ENCODE data around the gene ERCC8.
"Not testable (repeated sequence)": the region's sequence is repeated elsewhere in the genome, so short reads cannot be mapped to it uniquely, and the experiment has no call there.

ERCC8 gene

DNA sequence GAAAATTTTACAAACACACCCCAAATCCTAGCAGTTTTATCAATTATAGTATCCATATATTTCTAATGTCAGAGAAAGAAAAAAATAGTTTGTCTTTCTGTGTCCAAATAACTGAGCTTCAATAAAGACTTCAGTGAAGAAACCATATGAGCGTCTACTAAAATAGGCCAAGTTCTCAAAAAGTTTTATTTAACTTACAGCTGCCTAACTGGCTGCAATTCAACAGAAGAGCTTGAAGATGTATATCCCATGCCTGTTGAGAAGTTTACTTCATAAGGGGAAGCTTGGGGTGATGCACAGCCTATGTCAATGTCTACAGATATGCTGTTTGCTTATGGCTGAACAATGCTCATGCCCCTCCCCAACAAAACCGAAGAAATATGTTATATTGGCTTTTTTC is 57.1 kb downstream of the ERCC8 start:
- H3K27ac ChIP-seq: no peak overlapping the region
- no peak for TF ChIP-seq ZFX (IDR thresholded peaks at IDR 0.05; ENCODE audit: borderline replicate concordance)
- TF ChIP-seq, protein P1, sequence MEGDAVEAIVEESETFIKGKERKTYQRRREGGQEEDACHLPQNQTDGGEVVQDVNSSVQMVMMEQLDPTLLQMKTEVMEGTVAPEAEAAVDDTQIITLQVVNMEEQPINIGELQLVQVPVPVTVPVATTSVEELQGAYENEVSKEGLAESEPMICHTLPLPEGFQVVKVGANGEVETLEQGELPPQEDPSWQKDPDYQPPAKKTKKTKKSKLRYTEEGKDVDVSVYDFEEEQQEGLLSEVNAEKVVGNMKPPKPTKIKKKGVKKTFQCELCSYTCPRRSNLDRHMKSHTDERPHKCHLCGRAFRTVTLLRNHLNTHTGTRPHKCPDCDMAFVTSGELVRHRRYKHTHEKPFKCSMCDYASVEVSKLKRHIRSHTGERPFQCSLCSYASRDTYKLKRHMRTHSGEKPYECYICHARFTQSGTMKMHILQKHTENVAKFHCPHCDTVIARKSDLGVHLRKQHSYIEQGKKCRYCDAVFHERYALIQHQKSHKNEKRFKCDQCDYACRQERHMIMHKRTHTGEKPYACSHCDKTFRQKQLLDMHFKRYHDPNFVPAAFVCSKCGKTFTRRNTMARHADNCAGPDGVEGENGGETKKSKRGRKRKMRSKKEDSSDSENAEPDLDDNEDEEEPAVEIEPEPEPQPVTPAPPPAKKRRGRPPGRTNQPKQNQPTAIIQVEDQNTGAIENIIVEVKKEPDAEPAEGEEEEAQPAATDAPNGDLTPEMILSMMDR (IDR thresholded peaks at IDR 0.05): no peak

DNA sequence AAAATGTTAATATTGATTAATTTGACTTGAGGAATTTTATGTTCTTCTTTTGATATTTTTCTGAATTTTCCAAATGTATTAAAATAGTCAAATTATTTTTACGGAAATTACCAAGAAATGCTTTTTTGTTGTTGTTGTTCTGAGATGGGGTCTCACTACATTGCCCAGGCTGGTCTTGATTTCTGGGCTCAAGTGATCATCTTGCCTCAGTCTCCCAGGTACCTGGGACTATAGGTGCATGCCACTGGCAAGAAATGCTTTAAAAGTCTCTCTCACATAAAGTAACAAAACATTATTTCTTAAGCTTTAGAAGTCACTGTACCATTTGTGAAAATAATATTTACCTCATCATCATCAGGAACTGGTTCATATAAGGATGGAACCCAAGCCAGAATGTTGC is 57.8 kb downstream of the ERCC8 start:
- TF ChIP-seq, protein P1 (IDR thresholded peaks at IDR 0.05): no peak
- TF ChIP-seq ZFX (IDR thresholded peaks at IDR 0.05; ENCODE audit: borderline replicate concordance): no peak
- no peak overlapping the region for H3K27ac ChIP-seq

DNA sequence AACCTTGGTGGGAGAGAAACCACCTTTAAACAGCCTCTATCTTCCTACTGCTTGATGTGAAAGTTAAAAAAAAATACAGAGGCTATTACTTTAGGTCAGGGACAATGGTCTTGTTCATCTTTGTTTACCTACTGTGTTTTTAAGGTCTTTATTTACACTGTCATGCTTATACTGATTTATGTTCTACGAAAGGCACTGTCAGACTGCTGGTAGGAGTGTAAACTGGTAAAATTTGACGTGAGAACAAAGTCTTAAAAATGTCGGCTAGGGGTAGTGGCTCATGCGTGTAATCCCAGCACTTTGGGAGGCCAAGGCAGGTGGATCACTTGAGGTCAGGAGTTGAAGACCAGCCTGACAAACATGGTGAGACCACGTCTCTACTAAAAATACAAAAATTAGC is 58.7 kb downstream of the ERCC8 start:
- TF ChIP-seq ZFX (IDR thresholded peaks at IDR 0.05; ENCODE audit: borderline replicate concordance): no peak
- TF ChIP-seq, protein P1 (IDR thresholded peaks at IDR 0.05): no peak
- H3K27ac ChIP-seq: no peak overlapping the region

DNA sequence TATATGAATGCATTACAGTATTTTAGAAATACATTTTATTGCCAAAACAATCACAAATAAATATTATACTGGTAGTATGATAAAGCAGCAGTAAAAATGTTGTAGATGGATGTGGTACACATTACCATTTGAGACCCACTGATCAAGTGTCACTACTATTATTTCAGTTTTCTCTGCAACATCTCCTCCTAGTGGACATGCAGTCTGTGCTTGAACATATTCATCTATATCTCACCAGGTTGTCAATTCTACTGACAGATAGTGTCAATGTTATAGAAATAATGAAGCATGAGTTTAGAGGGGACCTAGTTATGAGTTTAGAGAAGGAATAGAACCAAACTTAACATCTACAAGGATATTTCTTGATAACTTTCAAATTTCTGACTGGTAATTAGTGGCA is 61.6 kb downstream of the ERCC8 start:
- no peak overlapping the region for H3K27ac ChIP-seq

DNA sequence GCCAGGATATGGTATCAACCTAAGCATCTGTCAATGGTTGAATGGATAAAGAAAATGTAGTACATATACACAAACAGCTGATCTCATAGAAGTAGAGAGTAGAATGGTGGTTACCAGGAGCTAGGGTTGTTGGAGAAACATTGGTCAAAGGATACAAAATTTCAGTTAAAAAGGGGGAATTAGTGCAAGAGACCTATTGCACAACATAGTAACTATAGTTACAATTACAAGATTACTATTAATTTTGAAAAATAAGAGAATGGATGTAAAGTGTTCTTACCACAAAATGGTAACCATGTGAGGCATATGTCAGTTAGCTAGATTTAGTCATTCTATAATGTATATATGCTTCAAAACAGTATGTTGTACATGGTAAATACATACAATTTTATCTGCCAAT is 72.0 kb downstream of the ERCC8 start:
- no peak overlapping the region for H3K27ac ChIP-seq
- TF ChIP-seq ZFX (IDR thresholded peaks at IDR 0.05; ENCODE audit: borderline replicate concordance): no peak
- TF ChIP-seq, protein P1 (IDR thresholded peaks at IDR 0.05): no peak

More for the DNA sequence above, 61.6 kb downstream of the ERCC8 start:
- TF ChIP-seq ZFX (IDR thresholded peaks at IDR 0.05; ENCODE audit: borderline replicate concordance): no peak
- TF ChIP-seq, protein P1 (IDR thresholded peaks at IDR 0.05): peak; percentile 66

DNA sequence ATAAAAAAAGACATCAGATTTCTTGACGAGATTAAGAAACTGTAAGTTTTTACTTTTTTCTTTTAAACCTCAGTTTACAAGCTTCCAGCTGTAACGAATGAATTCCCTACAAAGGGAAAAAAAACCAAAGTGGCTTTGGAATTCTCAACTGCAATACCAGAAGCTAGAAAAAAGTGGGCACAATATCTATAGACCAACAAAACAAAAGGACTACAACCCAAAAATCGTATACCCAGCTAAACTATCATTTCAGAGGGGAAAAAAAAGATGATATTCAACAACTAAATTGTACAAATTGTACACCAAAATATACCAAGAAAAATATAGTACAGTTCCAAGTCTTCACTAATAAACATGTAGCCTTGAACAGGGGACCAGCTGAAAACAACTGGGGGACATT is 74.0 kb downstream of the ERCC8 start:
- no peak overlapping the region for H3K27ac ChIP-seq
- no peak for TF ChIP-seq ZFX (IDR thresholded peaks at IDR 0.05; ENCODE audit: borderline replicate concordance)
- TF ChIP-seq, protein P1 (IDR thresholded peaks at IDR 0.05): no peak

DNA sequence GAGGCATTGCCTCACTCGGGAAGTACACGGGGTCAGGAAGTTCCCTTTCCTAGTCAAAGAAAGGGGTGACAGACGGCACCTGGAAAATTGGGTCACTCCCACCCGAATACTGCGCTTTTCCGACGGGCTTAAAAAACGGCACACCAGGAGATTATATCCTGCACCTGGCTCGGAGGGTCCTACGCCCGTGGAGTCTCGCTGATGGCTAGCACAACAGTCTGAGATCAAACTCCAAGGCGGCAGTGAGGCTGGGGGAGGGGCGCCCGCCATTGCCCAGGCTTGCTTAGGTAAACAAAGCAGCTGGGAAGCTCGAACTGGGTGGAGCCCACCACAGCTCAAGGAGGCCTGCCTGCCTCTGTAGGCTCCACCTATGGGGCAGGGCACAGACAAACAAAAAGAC is 84.3 kb downstream of the ERCC8 start:
- not testable (repeated sequence) for H3K27ac ChIP-seq

DNA sequence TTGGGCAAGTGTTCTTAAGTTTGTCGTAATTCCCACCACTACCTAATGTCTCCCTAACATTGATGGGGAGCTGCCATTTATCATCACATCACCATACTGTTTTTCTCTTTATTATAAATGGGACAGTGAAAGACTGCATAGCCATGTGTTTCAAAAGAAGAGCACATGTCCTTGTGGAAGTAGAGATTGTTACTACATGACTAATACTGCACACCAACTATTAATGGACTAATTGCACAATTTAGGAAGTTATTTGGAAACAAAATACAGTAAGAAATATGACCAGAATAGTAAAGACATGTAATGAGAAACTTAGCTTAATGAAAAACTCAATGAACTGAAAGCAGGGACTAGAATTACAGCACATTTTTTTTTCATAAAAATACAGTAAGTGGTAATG is 88.8 kb downstream of the ERCC8 start:
- TF ChIP-seq, protein P1 (IDR thresholded peaks at IDR 0.05): no peak
- TF ChIP-seq ZFX (IDR thresholded peaks at IDR 0.05; ENCODE audit: borderline replicate concordance): no peak
- H3K27ac ChIP-seq: no peak overlapping the region
